Panc1 (cell line): ENCODE results near the gene UIMC1. TPM values are rescaled to one million over a fixed set of nuclear protein-coding genes. Genes with fewer than 3 reads are reported as not detected.

Experiments
- ATAC-seq: fragments of 200-7000 bp; cut with Tn5 transposase; 2 replicates; pipeline ENCODE4 v1.9.1; 2020; ENCODE audit warnings: mild to moderate bottlenecking, moderate library complexity
- BruUV-seq: library from RNA; stranded (reverse); fragments of 400-500 nt; replicated peaks from 2 replicates; lab custom pipeline; 2021; lab: Mats Ljungman, UMichigan
- CTCF ChIA-PET: fragments of 300-600 bp; sonication (Branson Sonifier 250); formaldehyde crosslinking; loops from one replicate; lab custom pipeline; 2022; ENCODE audit warnings: antibody characterized with exemption; lab: Charles Lee
- POLR2A ChIA-PET: fragments of 300-600 bp; sonication (Branson Sonifier 250); formaldehyde crosslinking; loops from one replicate; lab custom pipeline; 2022; ENCODE audit warnings: antibody characterized with exemption; lab: Charles Lee
- DNase-seq: peaks from one replicate; pipeline ENCODE4 v3.0.0-alpha.2; 2010; ENCODE audit warnings: low read depth, low spot score
- H3K27ac ChIP-seq: 2 replicates; pipeline ENCODE4 v1.5.1; 2011; ENCODE audit warnings: mild to moderate bottlenecking, low read length, inconsistent platforms
- H3K27me3 ChIP-seq: fragments of 200-500 bp; sonication (Bioruptor generic); 2 replicates; pipeline ENCODE4 v1.6.0; 2014; ENCODE audit warnings: low read length, inconsistent platforms; ENCODE audit not compliant: control insufficient read depth, insufficient read depth
- H3K36me3 ChIP-seq: fragments of 200-500 bp; sonication (Bioruptor generic); 2 replicates; pipeline ENCODE4 v1.5.1; 2014; ENCODE audit warnings: inconsistent platforms, mild to moderate bottlenecking, low read length, moderate library complexity; ENCODE audit not compliant: control insufficient read depth, insufficient read depth
- H3K4me1 ChIP-seq: 2 replicates; pipeline ENCODE4 v1.5.1; 2011; ENCODE audit warnings: inconsistent platforms, mild to moderate bottlenecking, low read length, moderate library complexity; ENCODE audit not compliant: control insufficient read depth, insufficient read depth
- H3K4me3 ChIP-seq, 2 experiments: 2 replicates each; pipeline ENCODE4 v1.5.1; 2011 to 2012; ENCODE audit warnings: low read depth in 2 of 2, low read length in 2 of 2, mild to moderate bottlenecking in 2 of 2, inconsistent platforms in 1 of 2, moderate library complexity in 1 of 2
- H3K9me3 ChIP-seq: fragments of 200-500 bp; sonication (Bioruptor generic); 2 replicates; pipeline ENCODE4 v1.5.1; 2014; ENCODE audit warnings: low read depth, mild to moderate bottlenecking, inconsistent platforms, low read length, moderate library complexity; ENCODE audit not compliant: control insufficient read depth, insufficient read depth
- CTCF ChIP-seq: fragments of 450-650 bp; IDR thresholded peaks from 2 replicates; pipeline ENCODE4 v1.5.1; 2017; ENCODE audit warnings: mild to moderate bottlenecking
- POLR2AphosphoS5 ChIP-seq: IDR thresholded peaks from 2 replicates; pipeline ENCODE4 v1.6.1; 2012; ENCODE audit warnings: mild to moderate bottlenecking, low read depth, low read length, moderate library complexity
- REST ChIP-seq, 2 experiments: IDR thresholded peaks; 2 replicates each; pipeline ENCODE4 v1.6.1; 2011 to 2012; ENCODE audit warnings: low read depth in 2 of 2, control low read depth in 1 of 2, low read length in 1 of 2, mild to moderate bottlenecking in 1 of 2, moderate library complexity in 1 of 2; ENCODE audit not compliant: insufficient read depth in 1 of 2
- SIN3A ChIP-seq: IDR thresholded peaks from 2 replicates; pipeline ENCODE4 v1.6.1; 2012; ENCODE audit warnings: low read depth, mild to moderate bottlenecking, low read length, moderate library complexity, borderline replicate concordance; ENCODE audit not compliant: insufficient read depth
- TCF7L2 ChIP-seq: IDR thresholded peaks from 2 replicates; pipeline ENCODE4 v1.6.1; 2011; ENCODE audit warnings: mild to moderate bottlenecking, low read depth, low read length, inconsistent platforms
- in situ Hi-C: cut with HindIII; loops from 2 replicates; pipeline ENCODE4 v1.10.0; 2016; ENCODE audit warnings: low sequenced_read_pairs, low pct_unique_long_range_greater_than_20kb
- intact Hi-C: fragments of 100-400 bp; cut with micrococcal nuclease; formaldehyde crosslinking; loops from one replicate; pipeline ENCODE4 v1.10.0; 2022; ENCODE audit not compliant: unreplicated experiment
- total RNA-seq: library from RNA; stranded (reverse); gene quantifications from one replicate; pipeline ENCODE4 v1.2.1, GENCODE V29; 2021; ENCODE audit not compliant: unreplicated experiment

UIMC1 gene
- total RNA-seq, 1 experiment from 2014 or later: 37.1 TPM

GRCh38 chr5:176865964-176866363 lies 140.6 kb downstream of the UIMC1 start:
- H3K4me1 ChIP-seq: peaks cover 3% of the 10 kb centered on the region; the same call in 1 of the 2 replicates
- no peaks in the 10 kb centered on the region for H3K9me3 ChIP-seq
- no peak for TF ChIP-seq SIN3A
- TF ChIP-seq POLR2AphosphoS5: no peak
- TF ChIP-seq TCF7L2: no peak
- TF ChIP-seq REST (IDR thresholded peaks at IDR 0.05; ENCODE audit: insufficient read depth in 1 of 2, low read depth in 2 of 2, low read length in 1 of 2): no peak
- no peak for TF ChIP-seq CTCF
- no peak overlapping the region for H3K4me3 ChIP-seq
- H3K27ac ChIP-seq: no peak overlapping the region
- H3K36me3 ChIP-seq: no peaks in the 10 kb centered on the region
- BruUV-seq: no TSS peak
- in situ Hi-C loops: no loop called here
- no peak for ATAC-seq
- no peaks in the 10 kb centered on the region for H3K27me3 ChIP-seq
- intact Hi-C loops: no loop called here
- CTCF ChIA-PET: no interaction called here
- no peak for DNase-seq
- POLR2A ChIA-PET: no interaction called here

DNA sequence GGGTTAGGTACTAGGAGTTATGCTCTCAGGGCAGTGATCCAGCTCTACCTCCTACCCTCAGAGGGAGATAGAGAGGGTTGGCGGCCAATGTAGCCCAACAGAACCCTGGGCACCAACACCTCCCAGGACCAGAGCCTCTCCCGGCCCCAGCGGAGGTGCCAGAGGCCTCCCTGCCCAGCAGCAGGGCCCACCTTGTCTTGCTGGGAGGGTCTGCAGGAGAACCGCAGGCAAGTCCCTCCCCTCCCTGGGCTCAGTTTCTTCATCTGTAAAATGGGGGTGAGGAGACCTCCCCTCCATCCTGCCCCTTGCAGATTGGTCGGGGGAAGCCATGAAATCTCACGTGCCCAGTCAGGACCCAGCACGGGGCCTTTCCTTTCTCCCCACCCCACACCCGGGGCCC lies 141.8 kb downstream of the UIMC1 start:
- TF ChIP-seq REST (IDR thresholded peaks at IDR 0.05; ENCODE audit: insufficient read depth in 1 of 2, low read depth in 2 of 2, low read length in 1 of 2): no peak
- no peak for TF ChIP-seq TCF7L2
- TF ChIP-seq POLR2AphosphoS5: no peak
- no peak for TF ChIP-seq SIN3A
- H3K9me3 ChIP-seq: no peaks in the 10 kb centered on the region
- in situ Hi-C loops (no loop called here), intact Hi-C loops (no loop called here)
- H3K4me3 ChIP-seq: no peak overlapping the region
- ATAC-seq (no peak), DNase-seq (no peak)
- no peak overlapping the region for H3K27ac ChIP-seq
- ChIA-PET POLR2A (no interaction called here), CTCF (no interaction called here)
- H3K27me3 ChIP-seq: no peaks in the 10 kb centered on the region
- BruUV-seq: no TSS peak
- no peaks in the 10 kb centered on the region for H3K36me3 ChIP-seq
- H3K4me1 ChIP-seq: peaks cover 3% of the 10 kb centered on the region; the same call in 1 of the 2 replicates
